Forelimb muscle (tissue), 1 donor: Measurements from ENCODE around the gene ZYX. TPM values are rescaled to one million over a fixed set of nuclear protein-coding genes. Genes with fewer than 3 reads are reported as not detected.
"Not testable (repeated sequence)": the region's sequence is repeated elsewhere in the genome, so short reads cannot be mapped to it uniquely, and the experiment has no call there.

Source experiments
- DNase-seq: peaks from one replicate; pipeline ENCODE4 v3.0.0-alpha.2; 2013; ENCODE audit warnings: low read depth
- polyA plus RNA-seq: library from polyadenylated mRNA; unstranded; fragments of 120-200 nt; gene quantifications from one replicate; pipeline ENCODE4 v1.2.1, GENCODE V29; 2013; ENCODE audit not compliant: insufficient read length

The ZYX gene
- polyA plus RNA-seq, 1 donor: 249 TPM

DNA sequence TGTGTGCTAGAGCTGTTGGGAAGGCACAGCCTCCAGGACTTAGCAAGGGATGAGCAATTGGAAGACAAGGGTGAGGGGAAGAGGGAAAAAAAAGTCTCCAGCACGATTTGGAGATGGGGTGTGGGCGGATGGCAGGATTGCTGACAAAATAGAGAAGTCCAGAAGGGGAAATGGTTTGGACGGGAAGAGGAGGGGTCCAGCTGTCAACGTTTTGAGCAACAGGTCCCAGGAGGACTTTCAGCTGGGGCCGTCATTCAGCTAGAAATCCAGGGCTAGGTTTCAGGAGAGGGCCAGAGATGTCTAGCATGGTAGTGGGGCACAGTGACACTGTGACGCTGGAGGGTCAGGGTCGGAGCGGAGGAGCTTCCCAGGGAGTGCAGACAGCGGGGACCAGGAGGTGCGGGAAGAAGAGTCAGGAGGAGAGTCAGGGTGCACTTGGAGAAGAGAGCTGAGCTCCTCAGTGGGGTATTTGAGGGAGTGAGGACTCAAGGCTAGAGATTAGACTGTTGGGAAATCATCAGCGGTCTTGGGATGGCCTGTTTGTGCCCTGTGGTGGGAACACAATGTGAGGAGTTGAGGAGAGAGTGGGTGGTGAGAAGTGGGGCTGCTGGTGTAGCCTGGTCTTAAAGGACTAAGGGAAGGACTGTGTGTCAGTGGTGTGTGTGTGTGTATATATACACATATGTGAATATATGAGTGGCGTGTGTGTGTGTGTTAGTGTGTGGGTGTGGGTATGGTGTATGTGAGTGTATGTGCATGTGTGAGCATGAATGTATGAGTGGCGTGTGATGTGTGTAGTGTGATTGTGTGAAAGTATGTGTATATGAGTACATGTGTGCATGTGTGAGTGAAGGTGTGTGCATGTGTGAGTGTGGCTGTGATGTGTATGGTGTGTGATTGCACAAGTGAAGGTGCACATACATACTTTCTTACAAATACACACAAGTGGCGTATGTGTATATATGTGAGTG lies 3.8 kb downstream of the ZYX start:
- no peak for DNase-seq

DNA sequence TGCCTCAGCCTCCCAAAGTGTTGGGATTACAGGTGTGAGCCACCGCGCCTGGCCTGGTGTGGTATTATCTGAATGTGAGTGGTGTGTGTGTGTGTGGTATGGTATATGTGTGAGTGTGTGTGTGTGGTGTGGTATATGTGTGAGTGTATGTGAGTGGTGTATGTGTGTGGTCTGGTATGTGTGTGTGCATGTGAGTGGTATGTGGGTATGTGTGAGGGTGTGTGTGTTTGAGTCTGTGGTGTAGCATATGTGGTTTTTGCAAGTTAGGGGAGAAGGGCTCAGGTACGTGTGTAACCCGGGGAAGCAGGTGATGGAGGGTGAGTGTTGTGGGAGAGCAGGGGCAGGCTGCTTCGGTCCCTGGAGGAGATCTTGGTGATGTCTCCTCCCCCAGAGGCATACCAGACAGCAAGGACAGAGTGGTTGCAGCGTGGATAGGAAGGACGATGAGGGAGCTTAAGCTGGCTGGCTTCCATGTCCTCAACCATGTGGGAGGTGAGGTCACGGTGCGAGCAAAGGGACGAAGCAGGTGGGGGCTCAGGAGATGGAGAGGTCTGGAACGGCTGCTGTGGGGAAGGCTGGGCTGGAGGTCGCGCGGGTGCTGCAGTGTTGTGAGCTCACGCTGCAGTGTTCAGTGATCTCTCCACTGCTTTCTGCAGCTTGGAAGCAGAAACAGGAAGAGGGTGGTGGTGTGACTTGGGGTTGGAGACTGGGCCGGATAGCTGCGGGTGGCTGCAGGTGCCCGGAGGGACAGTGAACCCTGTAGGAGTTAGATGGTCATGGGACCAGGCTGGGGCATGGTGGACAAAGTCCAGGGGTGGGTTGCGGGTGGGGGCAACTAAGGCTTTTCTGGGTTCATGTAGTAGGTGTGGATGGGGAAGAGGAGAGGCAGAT lies 5.0 kb downstream of the ZYX start:
- DNase-seq: no peak

DNA sequence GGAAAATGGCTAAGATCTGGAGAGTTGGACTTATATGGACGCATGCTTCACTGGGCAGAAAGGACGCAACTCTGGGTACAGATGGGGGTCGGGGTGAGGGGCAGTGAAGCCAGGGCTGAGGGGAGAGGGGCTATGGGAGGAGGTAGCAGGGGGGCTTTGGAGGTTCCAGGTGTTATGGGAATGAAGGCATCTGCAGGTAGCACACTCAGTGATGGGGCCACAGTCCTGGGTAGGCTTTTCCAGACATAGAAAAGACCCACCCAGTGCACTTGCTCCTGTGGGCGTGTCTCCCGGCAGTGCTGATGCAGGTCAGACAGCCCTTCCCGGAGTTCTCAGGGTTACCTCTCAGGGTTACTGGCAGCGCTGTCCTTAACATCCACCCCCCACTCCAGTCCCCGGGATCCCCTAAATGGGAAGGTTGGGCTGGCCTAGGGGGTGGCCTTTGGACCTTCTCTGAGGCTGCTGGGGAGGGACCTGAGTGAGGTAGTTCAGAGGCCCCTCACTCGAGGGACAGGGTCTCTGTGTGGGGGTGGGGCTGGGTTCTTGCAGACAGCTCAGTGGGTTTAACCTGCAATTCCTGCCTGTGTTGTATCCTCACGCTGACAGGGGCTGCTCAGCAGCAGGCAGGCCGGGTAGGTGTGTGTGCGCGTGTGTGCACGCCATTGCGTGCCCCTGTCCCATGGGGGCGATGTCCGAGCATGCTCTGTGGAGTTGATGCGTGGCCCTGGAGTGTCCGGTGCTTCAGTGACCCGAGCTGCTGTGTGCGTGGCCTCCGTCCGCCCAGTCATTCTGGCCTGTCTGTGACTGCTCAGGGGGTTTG lies 6.2 kb downstream of the ZYX start:
- no peak for DNase-seq

DNA sequence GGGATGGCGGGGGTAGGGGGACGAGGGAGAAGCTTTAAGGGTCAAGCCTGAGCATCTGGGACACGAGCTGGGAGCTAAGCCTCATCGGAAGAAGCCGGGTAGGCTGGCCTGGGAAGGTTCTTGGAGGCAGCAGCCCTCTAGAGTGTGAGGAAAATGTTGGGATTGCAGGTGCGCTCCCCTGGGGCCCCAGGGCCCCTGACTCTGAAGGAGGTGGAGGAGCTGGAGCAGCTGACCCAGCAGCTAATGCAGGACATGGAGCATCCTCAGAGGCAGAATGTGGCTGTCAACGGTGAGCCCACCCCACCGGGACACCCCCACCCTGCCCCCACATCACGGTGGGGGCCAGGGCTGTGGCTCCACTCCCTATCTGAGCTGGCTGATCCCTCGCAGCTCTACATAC lies 6.9 kb downstream of the ZYX start:
- DNase-seq: no peak

DNA sequence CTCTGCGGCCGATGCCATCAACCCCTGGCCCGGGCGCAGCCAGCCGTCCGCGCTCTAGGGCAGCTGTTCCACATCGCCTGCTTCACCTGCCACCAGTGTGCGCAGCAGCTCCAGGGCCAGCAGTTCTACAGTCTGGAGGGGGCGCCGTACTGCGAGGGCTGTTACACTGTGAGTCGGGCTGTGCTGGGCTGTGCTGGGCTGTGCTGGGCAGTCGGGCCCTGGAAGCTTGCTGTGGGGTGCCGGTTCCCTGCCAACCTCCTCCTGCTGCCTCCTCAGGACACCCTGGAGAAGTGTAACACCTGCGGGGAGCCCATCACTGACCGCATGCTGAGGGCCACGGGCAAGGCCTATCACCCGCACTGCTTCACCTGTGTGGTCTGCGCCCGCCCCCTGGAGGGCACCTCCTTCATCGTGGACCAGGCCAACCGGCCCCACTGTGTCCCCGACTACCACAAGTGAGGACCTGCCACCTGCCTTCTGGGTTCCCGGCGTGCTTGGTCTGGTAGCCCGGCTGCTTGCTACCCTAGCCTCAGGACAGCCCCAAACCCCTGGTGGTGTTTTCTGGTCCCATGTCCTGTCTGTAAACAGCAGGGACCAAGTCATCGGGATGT lies 7.5 kb downstream of the ZYX start:
- DNase-seq: no peak

DNA sequence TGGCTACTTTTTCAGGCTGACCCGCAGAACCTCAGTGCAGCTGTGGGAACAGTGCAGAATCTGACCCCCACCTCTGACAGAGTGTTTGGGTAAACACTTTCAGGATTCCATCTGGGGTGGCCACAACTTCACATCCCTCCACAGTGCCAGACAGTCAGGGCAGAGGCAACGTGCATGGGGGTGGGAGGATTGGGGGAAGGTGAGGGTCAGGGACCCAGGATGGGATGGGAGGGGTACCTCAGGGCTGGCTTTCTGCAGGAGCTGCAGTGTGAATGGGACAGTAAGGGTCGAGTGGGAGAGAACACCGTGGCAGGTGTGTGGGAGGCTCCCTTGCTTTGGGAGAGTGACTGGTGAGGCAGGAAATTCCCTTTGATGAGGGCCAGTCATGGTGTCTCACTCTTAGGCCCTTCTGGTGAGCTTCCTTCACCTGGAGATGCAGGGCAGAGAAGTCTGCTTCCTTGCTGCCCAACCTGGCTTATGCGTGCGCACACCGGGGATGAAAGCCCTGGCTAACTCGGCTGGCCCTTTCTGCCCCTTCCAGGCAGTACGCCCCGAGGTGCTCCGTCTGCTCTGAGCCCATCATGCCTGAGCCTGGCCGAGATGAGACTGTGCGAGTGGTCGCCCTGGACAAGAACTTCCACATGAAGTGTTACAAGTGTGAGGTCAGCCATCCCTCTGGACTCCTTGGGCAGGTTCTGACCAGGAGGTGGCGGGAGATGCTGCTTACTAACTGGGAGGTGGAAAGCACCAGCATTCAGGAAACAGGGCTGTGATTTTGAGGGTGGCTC lies 8.4 kb downstream of the ZYX start:
- DNase-seq: no peak

DNA sequence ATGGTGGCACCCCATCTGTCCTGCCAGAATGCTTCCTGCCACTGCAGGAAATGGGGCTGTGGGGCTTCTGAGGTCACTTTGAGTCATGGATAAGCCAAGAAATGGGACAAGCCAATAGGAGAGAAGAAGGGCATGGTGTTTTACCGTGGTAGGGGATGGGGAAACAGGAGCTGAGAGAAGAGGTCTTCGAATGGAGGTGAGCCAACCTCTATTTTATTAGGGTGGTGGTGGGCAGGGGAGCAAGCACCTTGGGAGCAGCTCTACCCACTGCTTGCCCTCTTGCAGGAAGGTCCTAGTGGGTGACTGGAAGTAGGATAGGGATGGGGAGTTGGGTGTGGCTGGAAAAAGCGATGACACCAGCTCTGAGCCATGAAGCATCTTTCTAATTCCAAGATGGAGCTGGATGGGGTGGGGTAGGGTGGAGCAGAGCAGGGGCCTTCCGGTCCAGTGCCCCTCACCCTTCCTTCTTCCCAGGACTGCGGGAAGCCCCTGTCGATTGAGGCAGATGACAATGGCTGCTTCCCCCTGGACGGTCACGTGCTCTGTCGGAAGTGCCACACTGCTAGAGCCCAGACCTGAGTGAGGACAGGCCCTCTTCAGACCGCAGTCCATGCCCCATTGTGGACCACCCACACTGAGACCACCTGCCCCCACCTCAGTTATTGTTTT lies 9.1 kb downstream of the ZYX start:
- DNase-seq: no peak

DNA sequence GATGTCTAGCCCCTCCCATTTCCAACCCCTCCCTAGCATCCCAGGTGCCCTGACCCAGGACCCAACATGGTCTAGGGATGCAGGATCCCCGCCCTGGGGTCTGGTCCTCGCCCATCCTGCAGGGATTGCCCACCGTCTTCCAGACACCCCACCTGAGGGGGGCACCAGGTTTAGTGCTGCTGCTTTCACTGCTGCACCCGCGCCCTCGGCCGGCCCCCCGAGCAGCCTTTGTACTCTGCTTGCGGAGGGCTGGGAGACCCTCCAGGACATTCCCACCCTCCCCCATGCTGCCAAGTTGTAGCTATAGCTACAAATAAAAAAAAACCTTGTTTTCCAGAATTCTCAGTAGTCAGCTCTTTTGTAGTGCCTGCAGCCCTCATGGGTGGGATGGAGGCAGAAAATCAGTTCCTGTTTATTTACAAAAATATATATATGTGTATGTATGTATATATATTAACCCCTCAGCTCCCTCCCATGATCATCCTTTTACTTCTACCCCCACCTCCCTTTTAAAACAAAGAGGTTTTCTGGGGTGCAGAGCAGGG lies 9.7 kb downstream of the ZYX start:
- DNase-seq: no peak

DNA sequence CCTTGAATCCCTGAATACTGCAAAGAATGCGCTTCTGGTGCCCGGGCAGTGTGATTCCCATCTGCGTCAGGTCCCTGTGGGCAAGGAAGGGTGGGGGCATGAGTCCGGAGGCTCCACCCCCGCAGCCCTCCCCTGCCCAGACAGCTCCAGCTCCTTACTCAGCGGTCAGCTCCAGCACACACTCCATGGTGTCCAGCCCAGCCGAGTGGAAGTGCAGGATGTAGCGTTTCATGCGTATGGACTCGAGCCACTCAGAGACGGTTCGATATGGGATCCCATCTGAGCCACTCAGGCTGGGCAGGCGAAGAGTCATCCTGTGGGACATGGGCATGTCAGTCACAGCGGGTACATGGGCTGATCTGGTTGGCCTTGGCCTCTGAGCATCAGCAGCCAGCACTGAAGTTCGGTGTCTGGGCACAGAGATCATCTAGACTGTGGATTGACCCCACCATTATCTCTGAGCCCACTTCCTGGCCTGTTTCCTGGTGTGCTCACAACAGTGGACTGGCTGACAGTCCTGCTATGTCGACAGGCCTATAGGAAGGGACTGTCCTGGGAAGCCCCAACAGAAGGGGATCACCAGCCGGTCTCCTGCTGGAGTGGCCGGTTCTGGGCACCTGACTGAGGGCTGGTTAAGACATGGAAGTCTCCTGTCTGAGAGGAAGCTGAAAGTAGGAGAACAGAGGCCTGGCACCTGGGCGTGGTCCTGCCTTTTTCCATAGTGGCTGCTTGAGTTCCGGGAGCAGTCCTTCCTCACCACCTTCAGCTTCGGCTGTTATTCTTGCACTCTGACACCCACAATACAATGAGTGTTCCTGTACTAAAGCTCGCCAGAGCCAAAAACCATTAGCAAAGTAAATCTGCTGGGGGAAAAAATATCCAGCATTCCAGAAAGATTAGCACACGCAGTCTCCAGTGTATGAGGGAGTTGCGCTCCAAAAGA lies 10.6 kb downstream of the ZYX start:
- DNase-seq: no peak

DNA sequence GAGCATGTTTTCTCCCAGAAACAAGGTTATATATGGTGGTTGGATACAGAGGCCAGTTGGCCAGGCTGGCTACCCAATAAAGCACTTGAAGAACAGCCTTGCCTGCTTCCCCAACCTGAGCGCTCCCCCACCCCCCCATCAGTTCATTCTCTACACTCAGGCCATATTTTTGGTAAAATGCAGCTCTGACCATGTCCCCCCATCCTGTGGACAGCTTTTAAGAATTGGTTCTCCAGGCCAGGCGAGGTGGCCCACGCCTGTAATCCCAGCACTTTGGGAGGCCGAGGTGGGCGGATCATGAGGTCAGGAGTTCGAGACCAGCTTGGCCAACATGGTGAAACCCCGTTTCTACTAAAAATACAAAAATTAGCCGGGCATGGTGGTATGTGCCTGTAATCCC lies 11.3 kb downstream of the ZYX start:
- DNase-seq: not testable (repeated sequence)

DNA sequence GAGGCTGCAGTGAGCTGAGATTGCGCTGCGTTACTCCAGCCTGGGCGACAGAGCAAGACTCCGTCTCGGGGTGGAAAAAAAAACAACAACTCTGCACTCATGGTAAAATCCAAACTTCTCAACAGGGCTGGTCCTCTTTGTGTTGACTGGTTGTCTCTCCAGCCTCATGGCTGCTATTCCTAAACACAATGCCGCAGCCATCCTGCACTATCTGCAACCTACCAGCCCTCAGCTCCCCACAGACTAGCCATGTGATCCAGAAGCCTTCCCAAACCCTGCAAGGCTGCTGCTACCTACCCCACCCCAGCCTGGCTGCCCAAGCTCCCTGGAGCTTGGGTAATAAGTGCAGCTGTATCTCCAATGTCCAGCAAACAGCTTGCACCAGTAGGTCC lies 11.7 kb downstream of the ZYX start:
- no peak for DNase-seq

DNA sequence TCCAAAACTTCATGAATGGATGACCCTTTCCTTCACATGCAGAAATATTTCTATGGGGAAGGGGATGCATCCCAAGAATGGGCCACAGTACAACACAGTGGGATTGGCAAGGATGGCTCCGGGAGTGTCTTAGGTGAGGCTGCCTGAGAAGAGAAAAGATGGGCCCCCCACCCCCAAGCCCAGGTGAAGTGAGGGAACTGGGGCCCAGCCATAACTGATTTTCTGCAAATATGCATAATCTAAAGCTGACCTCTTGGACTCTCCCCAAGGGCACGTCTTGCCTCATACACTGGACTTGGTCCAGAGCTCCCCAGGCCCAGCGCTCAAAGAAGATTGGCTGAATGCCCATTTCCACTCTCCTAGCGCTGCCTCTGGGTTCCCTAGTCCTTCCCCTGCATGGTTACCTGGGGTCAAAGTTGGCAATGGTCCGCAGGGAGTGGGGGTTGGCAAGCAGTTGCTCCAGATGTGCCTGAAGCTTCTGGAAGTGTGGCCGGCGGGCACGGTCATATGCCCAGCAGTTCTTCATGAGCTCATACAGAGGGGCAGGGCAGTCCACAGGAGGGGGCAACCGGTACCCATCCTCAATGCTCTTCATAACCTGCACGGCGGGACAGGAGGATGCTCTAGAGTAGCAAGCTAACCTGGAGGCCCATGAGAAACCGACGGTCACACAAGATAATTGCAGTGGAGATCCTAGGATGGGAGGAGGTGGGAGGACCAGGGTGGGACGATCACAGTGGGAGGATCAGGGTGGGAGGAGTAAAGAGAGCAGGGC lies 12.3 kb downstream of the ZYX start:
- no peak for DNase-seq

DNA sequence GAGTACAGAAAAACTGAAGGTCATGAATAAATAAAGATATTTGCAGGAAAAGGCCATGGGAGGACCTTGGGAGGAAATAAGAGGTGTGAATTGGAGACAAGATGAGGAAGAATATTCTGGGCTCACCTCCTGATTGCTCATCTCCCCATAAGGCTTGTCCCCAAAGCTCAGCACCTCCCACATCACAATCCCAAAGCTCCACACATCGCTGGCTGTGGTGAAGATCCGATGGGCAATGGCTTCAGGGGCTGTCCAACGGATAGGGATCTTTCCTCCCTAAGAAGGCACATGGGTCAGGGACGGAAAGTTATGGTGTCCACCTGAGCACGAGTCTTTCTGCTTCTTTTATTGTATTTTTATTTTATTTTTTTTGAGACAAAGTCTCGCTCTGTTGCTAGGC lies 12.9 kb downstream of the ZYX start:
- DNase-seq: no peak

DNA sequence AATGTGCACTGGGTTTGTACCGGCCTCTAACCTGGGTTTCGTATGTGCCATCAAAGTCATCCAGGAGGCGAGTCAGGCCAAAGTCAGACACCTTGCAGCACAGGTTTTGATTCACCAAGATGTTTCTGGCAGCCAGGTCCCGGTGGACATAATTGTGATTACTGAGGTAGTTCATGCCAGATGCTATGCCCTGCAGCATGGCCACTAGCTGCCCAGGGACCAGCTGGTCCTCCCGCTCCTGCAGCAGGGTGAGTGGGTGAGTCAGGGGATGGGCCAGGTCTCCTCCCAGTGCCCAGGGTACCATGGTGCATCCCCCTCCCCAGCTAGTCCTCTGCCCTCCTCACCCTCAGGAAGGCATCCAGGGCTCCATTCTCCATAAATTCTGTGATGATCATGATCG lies 13.6 kb downstream of the ZYX start:
- DNase-seq: no peak

DNA sequence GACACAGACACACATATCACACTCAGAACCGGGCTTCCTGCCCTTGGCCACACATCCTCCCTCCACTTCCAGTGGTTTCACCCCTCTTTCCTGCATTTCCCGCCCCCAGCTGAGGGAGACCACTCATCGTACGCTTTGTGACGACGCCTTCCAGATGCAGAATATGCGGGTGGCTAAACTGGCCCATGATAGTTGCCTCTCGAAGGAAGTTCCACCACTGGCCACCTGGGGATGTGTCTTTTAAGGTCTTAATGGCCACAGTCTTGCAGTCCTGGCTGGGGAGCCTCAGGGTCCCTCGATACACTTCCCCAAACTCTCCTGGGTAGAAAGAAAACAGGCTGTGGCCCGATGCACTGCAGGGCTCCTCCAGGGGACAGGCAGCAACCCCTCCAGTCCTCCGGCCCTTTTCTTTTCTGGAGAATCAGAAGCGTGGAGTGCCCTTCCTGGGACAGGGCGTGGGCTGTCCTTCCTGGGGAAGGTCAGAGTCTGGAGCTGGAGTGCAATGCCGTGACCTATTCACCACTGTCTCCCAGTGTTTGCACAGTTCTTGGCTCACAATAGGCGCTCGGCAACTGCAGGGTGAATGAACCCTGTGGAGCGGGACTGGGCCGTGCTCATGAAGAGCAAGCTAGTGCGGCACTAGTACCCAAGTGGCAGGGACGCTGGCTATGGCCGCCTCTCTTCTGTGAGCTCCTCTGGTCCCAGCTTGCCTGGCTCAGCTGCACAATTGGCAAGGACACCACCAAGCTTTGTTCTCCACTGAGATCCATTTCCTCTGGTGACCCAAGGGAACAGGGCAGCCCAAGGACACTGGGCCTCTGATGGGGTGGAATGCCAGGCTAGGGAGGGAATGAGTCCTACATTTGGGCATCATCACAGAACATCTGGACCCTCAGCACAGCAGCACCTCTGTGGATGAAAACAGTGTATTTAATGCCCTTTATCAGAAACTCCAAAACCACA lies 14.3 kb downstream of the ZYX start:
- no peak for DNase-seq

DNA sequence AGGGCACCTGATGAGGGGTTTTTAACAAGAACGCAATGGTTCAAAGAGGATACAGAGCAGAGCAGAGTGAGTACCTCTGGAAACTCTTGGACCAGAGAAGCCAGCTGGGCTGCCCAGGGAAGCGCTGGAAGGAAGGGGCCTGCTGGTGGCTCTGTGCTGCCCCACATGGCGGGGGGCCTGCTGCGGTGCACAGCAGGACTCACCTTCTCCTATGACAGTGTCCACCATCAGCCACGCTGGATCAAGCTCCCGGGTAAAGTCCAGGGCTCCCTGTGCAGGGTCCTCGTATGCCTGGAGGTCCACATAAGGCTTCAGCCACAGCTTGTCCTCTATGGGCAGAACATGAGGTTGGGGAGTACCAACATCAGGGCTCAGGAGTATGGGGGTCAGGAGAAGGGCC lies 15.0 kb downstream of the ZYX start:
- no peak for DNase-seq
